Measurements from ENCODE around the gene USP21. TPM values are rescaled to one million over a fixed set of nuclear protein-coding genes. Genes with fewer than 3 reads are reported as not detected.
A peak's percentile ranks its signal among the peaks of the same experiment; 100 is the strongest.

The USP21 gene
- total and polyA plus RNA-seq, 9 of the 15 experiments (the other 6 are each of a cell fraction or from before 2014, with no cell fraction given), result 4.9 to 52.4 (median 21.6) TPM

GRCh38 chr1:161117759-161118581 is 41.3 kb upstream of the USP21 start, which contains the start of the genes NIT1 and PFDN2 (continued):
- TF ChIP-seq ADNP (tag; IDR thresholded peaks at IDR 0.05), result no peak
- peak in 1 of 2 experiments; percentile 95; a peak in 2 of 4 replicates for TF ChIP-seq HDAC1 (IDR thresholded peaks at IDR 0.05)
- TF ChIP-seq ARID3B (CRISPR knock-in tag; IDR thresholded peaks at IDR 0.05; ENCODE audit: borderline replicate concordance), result no peak
- TF ChIP-seq GTF2E2 (tag; IDR thresholded peaks at IDR 0.05), result peak; percentile 73; the same call in 1 of the 2 replicates
- TF ChIP-seq ZNF347 (CRISPR knock-in tag; IDR thresholded peaks at IDR 0.05; ENCODE audit: low read depth), result no peak
- no peak; a peak in 2 of 4 replicates for TF ChIP-seq SRF (CRISPR knock-in tag; IDR thresholded peaks at IDR 0.05)
- no peak for TF ChIP-seq HDAC3 (IDR thresholded peaks at IDR 0.05; ENCODE audit: borderline replicate concordance, partially characterized antibody)
- TF ChIP-seq EZH2 (IDR thresholded peaks at IDR 0.05; ENCODE audit: borderline replicate concordance, low read depth, low read length), result no peak
- TF ChIP-seq XRCC5 (IDR thresholded peaks at IDR 0.05; ENCODE audit: low read depth, low read length), result 0 out of 2 replicates have a peak, but pooled peaks have one; percentile 2
- TF ChIP-seq BMI1 (IDR thresholded peaks at IDR 0.05; ENCODE audit: low read length), result no peak
- no peak for TF ChIP-seq KHSRP (IDR thresholded peaks at IDR 0.05)
- TF ChIP-seq ZNF518B (CRISPR knock-in tag; IDR thresholded peaks at IDR 0.05), result no peak
- TF ChIP-seq GATAD2A (IDR thresholded peaks at IDR 0.05), result no peak
- peak; percentile 56; the same call in 1 of the 2 replicates for TF ChIP-seq FOXP1 (CRISPR knock-in tag; IDR thresholded peaks at IDR 0.05)
- TF ChIP-seq PCBP1 (IDR thresholded peaks at IDR 0.05; ENCODE audit: low read depth, low read length, poor library complexity, severe bottlenecking), result no peak
- TF ChIP-seq RBM17 (IDR thresholded peaks at IDR 0.05; ENCODE audit: borderline replicate concordance, low read depth, low read length), result no peak
- no peak for TF ChIP-seq ARID2 (IDR thresholded peaks at IDR 0.05)
- TF ChIP-seq SIN3B (IDR thresholded peaks at IDR 0.05; ENCODE audit: low read depth), result peak; percentile 92
- TF ChIP-seq KDM5B (IDR thresholded peaks at IDR 0.05; ENCODE audit: insufficient replicate concordance, low read depth, low read length), result peak; percentile 93
- peak; percentile 45 for TF ChIP-seq HDAC2 (IDR thresholded peaks at IDR 0.05)
- peak; percentile 21 to 40 for TF ChIP-seq E2F6 (IDR thresholded peaks at IDR 0.05; ENCODE audit: borderline replicate concordance in 1 of 2, extremely low read depth in 1 of 2, insufficient read depth in 1 of 2, insufficient read length in 1 of 2, low read depth in 1 of 2, low read length in 1 of 2, poor library complexity in 1 of 2, severe bottlenecking in 1 of 2)
